ENCODE results near the gene DHX16. TPM values are rescaled to one million over a fixed set of nuclear protein-coding genes. Genes with fewer than 3 reads are reported as not detected.

The DHX16 gene
- total and polyA plus RNA-seq, 4 experiments from 2014 or later = 22.0 to 54.6 (median 41.8) TPM

DNA sequence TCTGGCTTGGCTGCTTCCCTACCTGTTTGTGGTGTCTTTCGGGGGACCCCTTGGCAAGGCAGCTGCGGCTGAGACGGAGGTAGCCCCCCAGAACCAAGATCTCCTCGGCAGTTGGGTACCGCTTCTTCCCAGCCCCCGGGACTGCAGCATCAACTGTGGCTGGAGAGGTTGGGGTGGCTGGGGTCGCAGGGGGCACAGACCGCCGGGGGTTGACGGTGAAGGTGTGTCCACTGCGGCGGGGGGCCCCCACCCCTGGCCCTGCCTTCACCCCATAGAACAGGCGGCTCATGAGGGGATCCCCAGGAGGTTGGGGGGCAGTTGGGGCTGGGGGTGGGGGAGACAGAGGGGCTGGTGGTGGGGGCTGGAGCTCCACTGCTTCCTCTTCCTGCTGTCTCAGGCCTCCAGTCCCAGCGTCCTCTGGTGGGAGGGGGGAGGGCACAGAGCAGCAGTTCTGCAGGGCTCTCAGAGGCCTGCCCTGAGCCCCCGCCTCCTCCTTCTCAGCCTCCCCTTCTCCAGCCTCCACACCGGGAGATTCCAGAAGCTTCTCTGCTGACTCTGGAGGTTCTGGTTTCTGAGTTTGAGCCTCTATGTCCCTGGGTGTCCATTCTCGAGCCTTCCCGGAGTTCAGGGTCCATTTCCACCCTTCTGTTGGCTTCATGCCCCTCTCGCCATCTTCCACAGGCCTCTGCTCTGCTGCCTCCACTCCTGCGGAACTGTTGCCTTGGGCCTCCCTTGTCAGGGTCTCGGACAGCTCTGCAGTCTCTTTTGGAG lies 11.8 kb upstream of the DHX16 start:
- H3K27ac Mint-ChIP-seq = peak overlapping the region; percentile 96 to 99 (median 98)
- H3K4me3 Mint-ChIP-seq = peak overlapping the region; percentile 97 to 100 (median 99)
- no peaks in the 10 kb centered on the region for H3K27me3 ChIP-seq (ENCODE audit: insufficient read depth, low read length)
- no peaks in the 10 kb centered on the region for H3K27me3 Mint-ChIP-seq
- H3K4me1 ChIP-seq (ENCODE audit: insufficient read depth, low read length) = peaks cover 45% of the 10 kb centered on the region
- peak in 1 of 5 donors; percentile 70 for DNase-seq
- H3K9me3 ChIP-seq (ENCODE audit: control insufficient read depth in 1 of 2, low read length in 2 of 2) = no peaks in the 10 kb centered on the region
- CTCF ChIA-PET (ENCODE audit: partially characterized antibody) = interaction anchor here (0.7 to 19.9 kb wide), 6 partner anchors 9 to 144 kb away, joined by 3 to 865 read pairs (median 4); partner anchors contain the start of genes MDC1 and TUBB
- POLR2A ChIA-PET (ENCODE audit: partially characterized antibody) = interaction anchor here (0.6 to 29.9 kb wide), 8 partner anchors 12 to 670 kb away, joined by 3 to 1474 read pairs (median 5); partner anchors contain the start of genes DHX16, MDC1, MRPS18B and NRM
- peaks cover 5% of the 10 kb centered on the region for H3K36me3 ChIP-seq (ENCODE audit: insufficient read depth, low read length)
- intact Hi-C loops (cut with micrococcal nuclease) = no loop called here
- H3K9me3 Mint-ChIP-seq = peaks cover 0 to 3% (median 0%) of the 10 kb centered on the region in 8 donors
- H3K27ac ChIP-seq (ENCODE audit: low read depth, low read length) = peak overlapping the region; percentile 94
- peaks cover 41 to 58% of the 10 kb centered on the region in 2 donors for H3K36me3 Mint-ChIP-seq
- peaks cover 27 to 75% (median 38%) of the 10 kb centered on the region in 4 donors for H3K4me1 Mint-ChIP-seq
- peak overlapping the region; percentile 93 to 100 for H3K4me3 ChIP-seq (ENCODE audit: low read length in 2 of 2)

DNA sequence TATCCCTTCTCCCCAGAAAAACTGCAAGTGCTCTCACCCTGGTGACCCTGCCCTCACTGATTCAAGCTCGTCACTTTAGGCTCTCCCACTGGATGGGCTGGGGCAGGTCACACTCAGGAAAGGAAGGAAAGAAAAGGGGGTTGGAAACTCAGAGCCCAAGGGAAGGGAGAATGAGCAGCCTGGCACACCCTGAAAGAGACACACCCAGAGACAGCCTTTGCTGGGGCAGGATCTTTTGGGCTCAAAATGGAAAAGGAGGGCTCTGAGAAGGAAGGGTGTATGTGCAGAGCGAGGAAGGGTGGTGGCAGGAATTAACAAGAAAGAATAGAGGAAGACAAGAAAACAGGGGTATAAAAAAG lies 11.2 kb upstream of the DHX16 start:
- no peak for DNase-seq
- peaks cover 47 to 64% of the 10 kb centered on the region in 2 donors for H3K36me3 Mint-ChIP-seq
- peak overlapping the region; percentile 96 to 99 (median 98) for H3K27ac Mint-ChIP-seq
- H3K27ac ChIP-seq (ENCODE audit: low read depth, low read length) = peak overlapping the region; percentile 94
- H3K4me1 ChIP-seq (ENCODE audit: insufficient read depth, low read length) = peaks cover 45% of the 10 kb centered on the region
- H3K9me3 Mint-ChIP-seq = peaks cover 0 to 3% (median 0%) of the 10 kb centered on the region in 8 donors
- intact Hi-C loops (cut with micrococcal nuclease) = loop anchor here (2.0 kb wide), 1 partner anchor 67 kb away; the partner anchor contains the start of genes MRPS18B and PPP1R10
- H3K36me3 ChIP-seq (ENCODE audit: insufficient read depth, low read length) = peaks cover 5% of the 10 kb centered on the region
- no peaks in the 10 kb centered on the region for H3K27me3 ChIP-seq (ENCODE audit: insufficient read depth, low read length)
- peak overlapping the region; percentile 97 to 100 (median 99) for H3K4me3 Mint-ChIP-seq
- peak overlapping the region; percentile 93 to 99 for H3K4me3 ChIP-seq (ENCODE audit: low read length in 2 of 2)
- POLR2A ChIA-PET (ENCODE audit: partially characterized antibody) = interaction anchor here (0.9 to 29.9 kb wide), 5 partner anchors 26 to 671 kb away, joined by 3 to 1474 read pairs (median 9); partner anchors contain the start of genes MDC1, MRPS18B, NRM and PPP1R10
- no peaks in the 10 kb centered on the region for H3K27me3 Mint-ChIP-seq
- no peaks in the 10 kb centered on the region for H3K9me3 ChIP-seq (ENCODE audit: control insufficient read depth in 1 of 2, low read length in 2 of 2)
- CTCF ChIA-PET (ENCODE audit: partially characterized antibody) = interaction anchor here (0.7 to 19.9 kb wide), 4 partner anchors 10 to 142 kb away, joined by 3 to 865 read pairs (median 4); partner anchors contain the start of genes MDC1 and TUBB
- peaks cover 26 to 75% (median 38%) of the 10 kb centered on the region in 4 donors for H3K4me1 Mint-ChIP-seq

DNA sequence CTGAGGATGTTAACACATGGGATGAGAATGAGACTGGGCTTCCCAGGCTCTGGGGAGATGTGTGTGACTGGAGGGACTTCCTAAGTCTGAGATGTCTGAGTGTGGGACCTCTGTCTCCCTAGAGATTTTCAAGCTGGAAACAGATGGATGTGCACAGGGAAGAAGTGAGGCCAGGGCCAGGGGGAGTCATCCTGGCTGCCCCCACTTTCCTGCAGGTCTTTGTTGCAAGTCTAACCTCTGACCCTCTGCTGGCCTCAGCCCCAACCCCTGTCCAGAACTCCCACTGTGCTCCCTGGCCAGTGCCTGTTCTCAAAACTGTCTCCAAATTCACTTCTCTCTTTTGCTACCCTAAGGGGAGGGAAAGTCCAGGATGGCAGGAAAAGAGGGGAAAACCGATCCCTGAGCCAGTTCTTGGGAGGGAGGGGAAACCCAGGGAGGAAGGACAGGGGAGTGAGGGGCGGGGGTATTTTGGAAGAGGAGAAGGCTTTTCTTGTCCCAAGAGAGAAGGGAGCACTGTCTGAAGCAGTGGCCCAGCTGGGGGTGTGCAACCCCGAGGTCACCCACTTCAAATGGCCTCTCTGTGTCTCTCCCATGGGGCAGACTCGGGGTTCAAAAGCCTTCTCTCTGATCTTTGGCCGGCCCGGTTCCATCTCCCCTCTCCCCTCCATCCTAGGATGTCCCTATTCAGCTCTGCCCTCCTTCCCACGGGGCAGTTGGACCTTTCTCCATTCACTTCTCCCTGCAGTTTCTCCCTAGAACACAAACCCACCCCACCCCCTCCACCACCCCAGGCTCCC lies 10.6 kb upstream of the DHX16 start:
- H3K9me3 Mint-ChIP-seq = peaks cover 0 to 3% (median 0%) of the 10 kb centered on the region in 8 donors
- peak overlapping the region; percentile 93 to 99 for H3K4me3 ChIP-seq (ENCODE audit: low read length in 2 of 2)
- H3K27ac ChIP-seq (ENCODE audit: low read depth, low read length) = peak overlapping the region; percentile 94
- no peaks in the 10 kb centered on the region for H3K27me3 ChIP-seq (ENCODE audit: insufficient read depth, low read length)
- no peaks in the 10 kb centered on the region for H3K27me3 Mint-ChIP-seq
- peak overlapping the region; percentile 97 to 100 (median 99) for H3K4me3 Mint-ChIP-seq
- ChIA-PET POLR2A (ENCODE audit: partially characterized antibody) (interaction anchor here (0.9 to 29.9 kb wide), 12 partner anchors 11 to 671 kb away, joined by 3 to 1474 read pairs (median 6); partner anchors contain the start of genes DHX16, GNL1, MDC1 and MRPS18B), CTCF (ENCODE audit: partially characterized antibody) (interaction anchor here (1.4 to 19.9 kb wide), 2 partner anchors 44 to 85 kb away, joined by 3 to 865 read pairs; partner anchors contain the start of genes MDC1 and TUBB)
- H3K27ac Mint-ChIP-seq = peak overlapping the region; percentile 96 to 99 (median 98)
- intact Hi-C loops (cut with micrococcal nuclease) = loop anchor here (2.0 kb wide), 1 partner anchor 67 kb away; the partner anchor contains the start of genes MRPS18B and PPP1R10
- H3K4me1 ChIP-seq (ENCODE audit: insufficient read depth, low read length) = peaks cover 44% of the 10 kb centered on the region
- DNase-seq = no peak
- peaks cover 24 to 72% (median 36%) of the 10 kb centered on the region in 4 donors for H3K4me1 Mint-ChIP-seq
- no peaks in the 10 kb centered on the region for H3K9me3 ChIP-seq (ENCODE audit: control insufficient read depth in 1 of 2, low read length in 2 of 2)
- peaks cover 50 to 69% of the 10 kb centered on the region in 2 donors for H3K36me3 Mint-ChIP-seq
- peaks cover 10% of the 10 kb centered on the region for H3K36me3 ChIP-seq (ENCODE audit: insufficient read depth, low read length)

DNA sequence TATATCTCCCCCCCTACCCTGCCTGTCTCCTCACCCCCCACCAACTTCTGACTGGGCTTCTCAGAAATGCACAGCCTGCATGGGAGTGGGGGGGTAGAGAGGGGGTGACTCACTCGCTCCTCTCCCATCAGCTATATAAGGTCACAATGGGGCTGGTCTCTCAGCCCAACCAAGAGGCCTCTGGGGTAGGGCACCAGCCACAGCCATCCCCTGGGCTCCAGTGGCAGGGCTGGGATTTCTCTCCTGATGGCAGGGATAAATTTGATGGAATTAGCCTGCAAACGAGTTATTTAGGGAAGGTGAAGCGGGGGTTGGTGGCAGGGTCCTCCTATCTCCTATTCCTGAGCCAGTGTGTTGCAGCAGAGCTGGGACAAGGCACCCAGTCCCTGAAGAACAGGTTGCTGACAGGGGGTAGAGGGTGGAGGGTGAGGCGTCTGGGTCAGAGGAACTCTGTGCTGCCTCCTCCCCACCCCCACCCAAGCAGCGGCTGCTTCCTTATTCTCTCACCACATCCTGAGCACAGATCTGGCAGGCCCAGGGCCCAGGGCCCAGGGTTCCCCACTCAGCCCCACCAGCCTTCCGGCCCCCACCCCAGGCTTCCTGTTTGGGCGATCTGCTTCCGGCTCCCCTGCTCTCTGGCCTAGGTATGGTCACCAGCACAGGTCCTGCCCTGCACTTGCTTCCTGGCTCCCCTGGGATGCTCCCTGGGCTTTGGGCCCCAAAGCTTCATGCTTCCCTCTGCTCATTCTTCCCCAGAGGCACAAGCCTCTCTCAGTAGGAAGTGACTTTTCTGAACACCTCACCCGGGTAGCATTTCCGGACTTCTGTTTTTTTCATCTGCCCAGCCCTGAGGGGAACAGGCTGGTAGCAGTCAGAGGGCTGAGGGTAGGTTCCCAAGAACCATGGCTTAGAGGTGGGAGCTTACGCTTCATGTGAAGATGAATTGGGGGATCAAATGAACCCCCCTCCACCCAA lies 9.6 kb upstream of the DHX16 start:
- Mint-ChIP-seq H3K4me1 (peaks cover 18 to 63% (median 30%) of the 10 kb centered on the region in 4 donors), H3K27ac (peak overlapping the region; percentile 96 to 99 (median 98)), H3K4me3 (peak overlapping the region; percentile 97 to 100 (median 99)), H3K36me3 (peaks cover 50 to 68% of the 10 kb centered on the region in 2 donors), H3K9me3 (peaks cover 0 to 3% (median 0%) of the 10 kb centered on the region in 8 donors), H3K27me3 (no peaks in the 10 kb centered on the region)
- Histone ChIP-seq H3K27me3 (ENCODE audit: insufficient read depth, low read length) (no peaks in the 10 kb centered on the region), H3K36me3 (ENCODE audit: insufficient read depth, low read length) (peaks cover 15% of the 10 kb centered on the region), H3K4me1 (ENCODE audit: insufficient read depth, low read length) (peaks cover 34% of the 10 kb centered on the region), H3K27ac (ENCODE audit: low read depth, low read length) (peak overlapping the region; percentile 94), H3K9me3 (ENCODE audit: control insufficient read depth in 1 of 2, low read length in 2 of 2) (no peaks in the 10 kb centered on the region), H3K4me3 (ENCODE audit: low read length in 2 of 2) (peak overlapping the region; percentile 93 to 99)
- ChIA-PET CTCF (ENCODE audit: partially characterized antibody) (interaction anchor here (1.2 to 19.9 kb wide), 7 partner anchors 10 to 200 kb away, joined by 3 to 865 read pairs (median 4); partner anchors contain the start of genes DHX16, MDC1 and TUBB), POLR2A (ENCODE audit: partially characterized antibody) (interaction anchor here (0.8 to 29.9 kb wide), 15 partner anchors 11 to 469 kb away, joined by 3 to 1474 read pairs (median 6); partner anchors contain the start of genes ABCF1, DHX16, FLOT1 and GNL1)
- intact Hi-C loops (cut with micrococcal nuclease) = loop anchor here (1.0 to 2.0 kb wide), 5 partner anchors 8 to 66 kb away; partner anchors contain the start of genes DHX16, MDC1, MRPS18B and NRM
- peak; percentile 86 to 95 (median 90) for DNase-seq

DNA sequence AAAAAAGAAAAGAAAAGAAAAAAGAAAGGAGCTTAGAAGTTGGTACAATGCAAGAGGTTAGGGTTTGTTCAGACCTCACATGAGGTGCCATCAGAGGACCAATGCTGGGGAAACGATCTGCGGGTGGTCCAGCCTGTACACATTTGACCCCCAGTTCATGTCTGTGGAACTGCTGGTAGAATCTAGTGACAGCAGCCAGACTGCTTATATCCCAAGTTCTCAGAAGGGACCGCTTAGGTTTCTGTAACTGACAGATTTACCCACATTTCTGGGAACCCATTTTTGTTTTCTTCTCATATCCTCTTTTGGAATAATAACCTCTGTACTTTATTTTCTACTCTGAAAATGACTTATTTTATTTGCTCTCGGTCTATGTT lies 8.9 kb upstream of the DHX16 start:
- H3K36me3 ChIP-seq (ENCODE audit: insufficient read depth, low read length) = peaks cover 21% of the 10 kb centered on the region

More for the DNA sequence above, 8.9 kb upstream of the DHX16 start:
- H3K9me3 ChIP-seq (ENCODE audit: control insufficient read depth in 1 of 2, low read length in 2 of 2) = no peaks in the 10 kb centered on the region
- H3K4me1 Mint-ChIP-seq = peaks cover 18 to 63% (median 30%) of the 10 kb centered on the region in 4 donors
- H3K27ac ChIP-seq (ENCODE audit: low read depth, low read length) = peak overlapping the region; percentile 94
- no peaks in the 10 kb centered on the region for H3K27me3 Mint-ChIP-seq
- ChIA-PET CTCF (ENCODE audit: partially characterized antibody) (interaction anchor here (1.1 to 19.9 kb wide), 8 partner anchors 9 to 200 kb away, joined by 3 to 865 read pairs (median 4); partner anchors contain the start of genes DHX16, MDC1 and TUBB), POLR2A (ENCODE audit: partially characterized antibody) (interaction anchor here (0.6 to 29.9 kb wide), 12 partner anchors 10 to 515 kb away, joined by 3 to 1474 read pairs (median 6); partner anchors contain the start of genes ABCF1, DHX16, FLOT1 and MDC1)
- no peaks in the 10 kb centered on the region for H3K27me3 ChIP-seq (ENCODE audit: insufficient read depth, low read length)
- H3K4me3 ChIP-seq (ENCODE audit: low read length in 2 of 2) = peak overlapping the region; percentile 93 to 99
- peak overlapping the region; percentile 97 to 100 (median 99) for H3K4me3 Mint-ChIP-seq
- intact Hi-C loops (cut with micrococcal nuclease) = loop anchor here (1.0 to 2.0 kb wide), 5 partner anchors 8 to 65 kb away; partner anchors contain the start of genes DHX16, MDC1, MRPS18B and NRM
- peaks cover 0 to 3% (median 0%) of the 10 kb centered on the region in 8 donors for H3K9me3 Mint-ChIP-seq
- peaks cover 35% of the 10 kb centered on the region for H3K4me1 ChIP-seq (ENCODE audit: insufficient read depth, low read length)
- H3K27ac Mint-ChIP-seq = peak overlapping the region; percentile 96 to 99 (median 98)
- H3K36me3 Mint-ChIP-seq = peaks cover 57 to 68% of the 10 kb centered on the region in 2 donors
- DNase-seq = no peak

Measured in CD4-positive, alpha-beta memory T cell (primary cell).